Breast epithelium (tissue), 3 donors: ENCODE measurements around the gene BACH2.

ENCODE experiments used
- POLR2AphosphoS5 ChIP-seq, 3 donors: sonication (generic); formaldehyde crosslinking; IDR thresholded peaks; one replicate each; pipeline ENCODE4 v1.6.1; 2017; ENCODE audit warnings: antibody characterized with exemption in 3 of 3
- TF ChIP-seq, protein P1 (sequence below), 3 donors: fragments of 450-650 bp; IDR thresholded peaks; one replicate each; pipeline ENCODE4 v1.5.1; 2016 to 2017; ENCODE audit warnings: antibody characterized with exemption in 3 of 3, mild to moderate bottlenecking in 3 of 3, moderate library complexity in 3 of 3

DNA sequence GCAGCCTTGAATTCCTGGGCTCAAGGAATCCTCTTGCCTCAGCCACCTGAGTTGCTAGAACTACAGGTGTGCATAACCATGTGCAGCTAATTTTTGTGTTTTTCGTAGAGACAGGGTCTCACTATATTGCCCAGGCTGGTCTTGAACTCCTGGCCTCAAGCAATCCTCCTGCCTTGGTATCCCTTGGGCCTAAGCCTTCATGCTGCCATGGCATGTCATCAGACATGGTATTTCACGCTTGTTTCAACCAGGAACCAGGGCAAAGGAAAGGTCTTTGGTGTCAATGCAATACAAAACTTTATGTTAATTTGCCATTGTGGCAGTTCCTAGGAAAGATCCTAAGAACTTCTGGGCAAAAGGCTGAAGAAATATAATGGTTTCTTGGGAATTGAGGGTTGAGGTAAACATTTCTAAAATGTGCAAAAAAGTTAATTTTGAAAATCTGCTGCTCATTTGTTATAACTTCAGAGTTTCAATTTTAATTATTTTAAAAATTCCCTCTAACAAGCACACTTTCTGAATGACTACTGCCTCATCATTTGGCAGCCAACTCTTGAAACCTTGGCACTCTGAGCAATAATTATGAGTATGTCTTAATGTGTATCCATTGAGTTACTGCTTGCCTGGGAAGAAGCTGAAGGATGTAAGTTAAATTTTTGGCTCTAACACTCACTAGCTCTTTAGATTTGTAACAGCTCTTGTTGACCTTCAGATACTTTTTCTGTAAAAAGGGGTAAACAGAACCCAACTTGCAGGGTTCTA, 248.3 kb downstream of the BACH2 start:
- TF ChIP-seq, protein P1, sequence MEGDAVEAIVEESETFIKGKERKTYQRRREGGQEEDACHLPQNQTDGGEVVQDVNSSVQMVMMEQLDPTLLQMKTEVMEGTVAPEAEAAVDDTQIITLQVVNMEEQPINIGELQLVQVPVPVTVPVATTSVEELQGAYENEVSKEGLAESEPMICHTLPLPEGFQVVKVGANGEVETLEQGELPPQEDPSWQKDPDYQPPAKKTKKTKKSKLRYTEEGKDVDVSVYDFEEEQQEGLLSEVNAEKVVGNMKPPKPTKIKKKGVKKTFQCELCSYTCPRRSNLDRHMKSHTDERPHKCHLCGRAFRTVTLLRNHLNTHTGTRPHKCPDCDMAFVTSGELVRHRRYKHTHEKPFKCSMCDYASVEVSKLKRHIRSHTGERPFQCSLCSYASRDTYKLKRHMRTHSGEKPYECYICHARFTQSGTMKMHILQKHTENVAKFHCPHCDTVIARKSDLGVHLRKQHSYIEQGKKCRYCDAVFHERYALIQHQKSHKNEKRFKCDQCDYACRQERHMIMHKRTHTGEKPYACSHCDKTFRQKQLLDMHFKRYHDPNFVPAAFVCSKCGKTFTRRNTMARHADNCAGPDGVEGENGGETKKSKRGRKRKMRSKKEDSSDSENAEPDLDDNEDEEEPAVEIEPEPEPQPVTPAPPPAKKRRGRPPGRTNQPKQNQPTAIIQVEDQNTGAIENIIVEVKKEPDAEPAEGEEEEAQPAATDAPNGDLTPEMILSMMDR (IDR thresholded peaks at IDR 0.05): no peak
- no peak for TF ChIP-seq POLR2AphosphoS5 (IDR thresholded peaks at IDR 0.05)
